AG08396 (cell line): ENCODE results near the gene EIF5AL1.
"Not testable (repeated sequence)": the region's sequence is repeated elsewhere in the genome, so short reads cannot be mapped to it uniquely, and the experiment has no call there.

Experiments used
- DNase-seq: peaks from one replicate; pipeline ENCODE4 v3.0.0; 2012; ENCODE audit warnings: low spot score, mixed read lengths

EIF5AL1 gene

DNA sequence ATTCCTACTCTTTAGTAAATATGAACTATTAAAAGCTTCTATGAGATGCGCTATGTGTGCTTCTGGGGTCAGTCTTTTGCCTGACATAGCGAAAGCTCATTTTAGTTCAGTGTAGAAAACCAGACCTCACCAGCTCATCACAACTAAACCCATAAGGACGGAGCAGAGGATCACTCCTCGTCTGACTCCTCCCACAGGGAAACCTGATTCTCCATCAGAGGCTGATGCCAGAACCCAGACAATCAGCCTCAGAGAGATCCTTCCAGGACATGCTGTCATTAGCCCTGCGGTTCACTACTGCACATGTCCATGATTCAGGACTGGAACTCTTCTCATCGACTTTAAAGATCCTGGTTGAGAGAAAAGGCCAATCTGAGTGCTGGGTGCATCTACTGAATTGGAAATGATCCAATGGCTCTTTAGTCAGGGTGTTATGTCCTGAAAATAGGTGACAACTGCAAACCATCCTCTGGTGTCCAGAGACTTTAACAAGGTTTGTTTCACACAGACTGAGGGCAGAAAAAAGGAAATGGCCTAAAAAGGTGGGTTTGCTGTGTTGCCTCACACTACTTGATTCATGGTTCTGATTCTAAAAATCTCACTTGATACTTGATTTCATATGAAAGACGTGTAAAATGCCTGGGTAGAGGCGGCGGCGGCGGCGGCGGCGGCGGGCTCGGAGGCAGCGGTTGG lies at the start of gene EIF5AL1:
Gene EIF5AL1, plus strand, starts transcription at position 643 of the 693 bp plus-strand sequence. CDS start 117 bp downstream, outside the sequence.
- not testable (repeated sequence) for DNase-seq

GRCh38 chr10:79463578-79464496 lies 48.5 kb upstream of the EIF5AL1 start:
- no peak for DNase-seq

DNA sequence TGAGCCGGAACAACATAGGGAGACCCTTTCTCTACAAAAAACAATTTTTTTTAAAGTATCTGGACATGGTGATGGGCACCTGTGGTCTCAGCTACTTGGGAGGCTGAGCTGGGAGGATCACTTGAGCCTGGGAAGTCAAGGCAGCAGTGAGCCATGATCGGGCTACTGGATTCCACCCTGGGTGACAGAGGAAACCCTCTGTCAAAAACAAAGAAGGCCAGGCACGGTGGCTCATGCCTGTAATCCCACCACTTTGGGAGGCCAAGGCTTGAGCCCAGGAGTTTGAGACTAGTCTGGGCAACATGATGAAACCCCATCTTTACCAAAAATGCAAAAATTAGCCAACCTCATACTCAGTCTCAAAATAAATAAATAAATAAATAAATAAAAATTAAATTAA lies 47.0 kb upstream of the EIF5AL1 start:
- DNase-seq, result no peak

DNA sequence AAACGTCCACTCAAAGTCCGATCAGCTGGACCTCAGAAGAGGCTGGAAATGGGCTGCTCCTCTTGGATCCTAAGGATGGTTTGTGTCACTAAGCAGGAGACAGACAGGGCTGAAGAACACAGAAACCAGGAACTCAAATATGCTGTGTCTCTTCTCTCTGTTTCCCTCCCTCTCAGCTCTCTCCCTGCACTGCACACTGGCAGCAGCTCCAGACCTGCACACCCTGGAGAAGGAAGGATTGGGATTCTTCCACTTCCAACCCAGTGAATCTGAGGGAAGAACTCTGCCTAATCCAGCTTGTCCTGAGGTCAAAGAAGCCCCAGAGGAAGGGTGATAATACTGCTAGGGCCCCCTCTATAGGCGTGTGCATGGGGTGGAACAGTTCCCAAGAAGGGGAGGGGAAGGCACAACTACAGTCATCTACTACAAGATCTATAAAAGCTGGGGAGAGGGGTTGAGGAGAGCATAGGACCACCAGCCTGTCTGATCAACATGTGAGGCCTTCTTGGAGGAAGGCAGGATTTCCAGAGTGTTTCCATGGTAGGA lies 44.2 kb upstream of the EIF5AL1 start:
- DNase-seq, result no peak

DNA sequence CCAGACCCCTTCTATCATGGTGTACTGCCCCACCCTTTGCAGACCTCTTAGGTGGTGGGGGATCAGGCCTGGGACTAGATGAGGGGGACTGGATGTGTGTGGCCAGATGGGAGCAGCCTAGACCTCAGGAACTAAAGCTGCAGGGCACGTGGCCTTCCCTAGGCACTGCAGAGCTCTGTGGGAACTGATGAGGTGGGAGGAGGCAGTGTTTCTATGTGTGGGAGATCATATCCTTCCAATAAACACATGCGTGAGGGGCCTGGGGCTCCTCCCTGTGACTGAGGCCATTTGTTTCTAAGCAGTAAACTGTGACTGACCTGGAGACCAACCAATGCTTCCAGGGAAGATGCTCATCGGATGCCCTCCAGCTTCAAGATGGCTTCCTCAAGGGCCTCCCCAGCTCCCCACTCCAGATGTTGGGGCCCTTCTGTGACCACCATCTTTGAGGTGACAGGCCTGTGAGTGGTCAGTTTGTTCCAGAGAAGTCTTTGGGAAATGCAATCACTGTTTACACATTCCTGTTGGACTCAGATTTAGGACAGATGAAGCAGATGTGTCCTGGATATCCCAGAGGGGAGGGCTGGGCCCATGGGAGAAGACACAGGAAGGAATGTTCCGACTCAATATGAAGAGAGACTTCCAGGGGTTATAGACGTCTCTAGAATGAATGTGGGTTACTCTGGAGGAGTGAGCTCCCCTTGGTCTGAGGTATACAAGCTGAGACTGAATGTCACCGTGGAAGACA lies 43.3 kb upstream of the EIF5AL1 start:
- no peak for DNase-seq

DNA sequence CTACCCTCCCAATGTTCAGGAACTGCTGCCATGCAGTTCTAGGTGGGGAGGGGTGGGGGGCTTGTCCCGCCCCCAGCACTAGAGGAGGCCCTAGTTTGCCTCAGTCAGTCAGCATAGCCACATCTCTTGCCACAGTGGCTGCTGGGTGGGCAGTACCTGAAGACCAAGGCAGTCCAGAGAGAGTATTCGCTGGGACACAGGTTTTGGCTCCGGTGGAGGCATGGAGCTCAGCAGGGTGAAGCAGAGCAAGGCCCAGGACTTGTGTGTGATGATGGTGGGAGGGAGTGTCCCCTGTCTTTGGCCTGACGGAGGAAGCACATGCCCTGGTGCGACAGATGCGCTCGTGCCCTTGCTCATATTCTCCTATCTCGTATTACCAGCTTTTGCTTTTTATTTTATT lies 42.2 kb upstream of the EIF5AL1 start:
- DNase-seq, result no peak

- no peak for DNase-seq
Measured at GRCh38 chr10:79471776-79472175, 40.6 kb upstream of the EIF5AL1 start.

DNA sequence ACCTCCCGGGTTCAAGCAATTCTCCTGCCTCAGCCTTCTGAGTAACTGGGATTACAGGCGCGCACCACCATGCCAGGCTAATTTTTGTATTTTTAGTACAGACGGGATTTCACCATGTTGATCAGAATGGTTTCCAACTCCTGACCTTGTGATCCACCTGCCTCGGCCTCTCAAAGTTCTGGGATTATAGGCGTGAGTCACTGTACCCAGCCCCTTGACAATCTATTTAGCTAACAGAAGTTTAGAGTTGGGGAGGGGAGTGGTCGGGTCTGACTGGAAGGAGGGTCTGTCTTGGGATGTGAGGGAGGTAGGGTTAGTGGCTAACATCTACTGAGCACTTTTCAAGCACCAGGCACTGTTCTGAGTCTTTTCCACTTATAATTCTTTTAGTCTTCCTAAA lies 39.9 kb upstream of the EIF5AL1 start:
- DNase-seq, result no peak

DNA sequence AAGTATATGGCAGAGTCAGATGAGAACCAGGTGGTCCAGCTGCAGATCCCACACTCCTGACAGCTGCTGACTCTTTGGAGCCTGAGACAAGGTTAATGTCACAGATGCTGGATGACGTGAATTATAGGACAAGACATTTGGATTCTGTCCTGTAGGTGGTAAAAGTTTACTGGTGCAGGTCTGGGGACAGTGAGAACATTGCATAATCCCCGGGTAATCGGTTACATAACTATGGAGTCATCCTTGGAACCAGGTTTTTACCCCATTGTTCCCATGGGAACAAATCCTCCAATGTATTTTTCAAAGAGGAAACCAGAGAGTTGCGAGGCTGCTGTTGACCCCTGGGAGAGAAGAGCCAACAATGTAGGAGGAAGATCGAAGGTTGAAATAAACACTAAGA lies 39.4 kb upstream of the EIF5AL1 start:
- DNase-seq, result no peak

GRCh38 chr10:79473496-79474095 lies 38.7 kb upstream of the EIF5AL1 start:
- no peak for DNase-seq

GRCh38 chr10:79475119-79475653 lies 37.1 kb upstream of the EIF5AL1 start:
- no peak for DNase-seq

DNA sequence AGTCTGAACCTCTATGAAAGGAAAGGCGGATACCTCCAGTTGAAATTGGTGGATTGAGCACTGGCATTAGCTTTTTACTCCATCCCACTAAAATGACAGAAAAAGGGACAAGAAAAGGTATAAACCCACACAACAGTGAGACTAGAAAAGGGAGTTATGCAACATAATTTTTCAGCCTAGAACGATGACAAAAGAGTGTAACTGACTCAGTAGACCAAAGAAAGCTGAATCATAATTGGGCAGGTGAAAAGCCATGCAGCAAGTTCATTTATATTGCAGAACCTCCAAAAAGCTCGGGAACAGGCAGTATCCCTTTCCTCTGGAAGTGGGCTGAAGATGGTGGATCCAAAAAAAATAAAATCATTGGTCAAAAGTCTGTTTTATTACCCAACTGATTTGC lies 36.5 kb upstream of the EIF5AL1 start:
- no peak for DNase-seq

GRCh38 chr10:79476645-79477044 lies 35.7 kb upstream of the EIF5AL1 start:
- no peak for DNase-seq

DNA sequence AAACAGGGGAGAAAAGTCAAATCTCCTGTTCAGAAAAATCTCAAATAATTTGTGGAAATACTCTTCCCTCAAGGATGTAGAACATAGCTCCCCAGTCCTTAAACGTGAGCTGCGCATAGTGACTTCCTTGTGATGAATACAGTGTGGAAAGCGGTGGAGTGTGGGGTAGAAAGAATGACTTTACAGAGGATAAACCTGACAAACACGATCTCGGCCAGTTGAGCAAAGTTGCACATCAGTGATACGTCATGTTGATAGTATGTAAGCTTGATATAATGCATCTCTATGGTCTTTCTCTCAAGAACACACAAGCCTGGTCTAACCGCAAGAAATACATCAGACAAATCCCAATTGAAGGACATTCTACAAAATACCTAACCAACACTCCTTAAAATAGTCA lies 34.9 kb upstream of the EIF5AL1 start:
- no peak for DNase-seq

DNA sequence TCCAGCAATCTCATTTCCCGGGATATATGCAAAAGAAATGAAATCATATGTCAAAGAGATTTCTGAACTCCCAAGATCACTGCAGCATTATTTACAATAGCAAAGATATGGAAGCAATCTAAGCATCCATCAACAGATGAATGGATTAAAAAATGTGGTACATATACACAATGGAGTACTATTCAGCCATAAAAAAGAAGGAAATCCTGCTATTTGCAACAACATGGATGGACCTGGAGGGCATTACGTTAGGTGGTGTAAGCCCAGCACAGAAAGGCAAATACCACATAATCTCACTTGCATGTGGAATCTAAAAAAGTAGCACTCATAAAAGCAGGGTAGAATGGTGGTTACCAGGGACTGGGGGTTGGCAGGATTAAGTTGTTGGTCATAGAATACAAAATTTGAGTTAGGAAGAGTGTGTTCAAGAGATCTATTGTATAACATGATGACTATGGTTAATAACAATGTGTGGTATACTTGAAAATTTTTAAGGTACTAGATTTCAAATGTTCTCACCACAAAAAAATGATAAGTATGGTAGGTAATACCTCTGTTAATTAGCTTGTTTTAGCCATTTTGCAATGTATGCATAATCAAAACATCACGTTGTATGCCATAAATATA lies 32.9 kb upstream of the EIF5AL1 start:
- no peak for DNase-seq

DNA sequence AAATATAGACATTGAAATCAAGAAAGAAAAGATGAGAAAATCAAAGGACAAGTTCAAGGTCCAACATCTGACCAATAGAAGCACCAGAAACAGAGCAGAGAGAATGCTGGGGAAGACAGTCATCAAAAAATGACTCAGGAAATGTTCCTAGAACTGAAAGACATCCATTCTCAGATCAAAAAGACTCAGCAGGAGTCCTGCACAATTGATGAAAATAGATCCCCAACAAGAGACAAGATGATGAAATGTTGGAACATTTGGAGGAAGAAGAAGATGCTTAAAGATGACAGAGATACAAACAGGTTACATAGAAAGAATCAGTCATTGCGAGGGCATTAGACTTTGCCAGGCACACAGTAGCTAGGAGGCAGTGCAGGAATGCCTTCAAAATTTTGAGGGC lies 30.0 kb upstream of the EIF5AL1 start:
- DNase-seq, result no peak

- no peak for DNase-seq
Measured at GRCh38 chr10:79482741-79483140, 29.6 kb upstream of the EIF5AL1 start.

DNA sequence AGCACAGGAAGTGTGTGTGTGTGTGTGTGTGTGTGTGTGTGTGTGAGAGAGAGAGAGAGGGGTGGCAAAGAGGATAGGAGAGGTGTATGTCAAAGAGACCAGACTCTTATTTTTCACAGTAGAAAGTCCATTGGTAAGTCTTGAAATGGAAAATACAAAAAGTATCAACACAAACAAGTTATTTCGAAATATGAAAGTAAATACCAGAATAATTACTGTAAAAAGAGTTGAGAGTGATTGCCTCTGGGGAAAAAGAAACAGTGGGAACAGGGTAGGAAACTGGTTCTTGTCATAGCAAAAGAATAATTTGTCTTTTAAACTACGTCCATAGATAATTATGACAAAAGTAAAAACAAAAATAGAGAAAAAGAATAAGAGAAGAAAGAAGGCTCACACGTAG lies 29.0 kb upstream of the EIF5AL1 start:
- DNase-seq, result no peak

GRCh38 chr10:79483948-79484347 lies 28.4 kb upstream of the EIF5AL1 start:
- DNase-seq, result no peak

GRCh38 chr10:79484476-79484875 lies 27.9 kb upstream of the EIF5AL1 start:
- DNase-seq, result no peak
